ENCODE measurements around the gene EDAR. TPM values are rescaled to one million over a fixed set of nuclear protein-coding genes. Genes with fewer than 3 reads are reported as not detected.

EDAR gene
- polyA plus RNA-seq, 2 of the 4 experiments (the other 2 are of a cell fraction): 0.05 to 0.26 TPM

GRCh38 chr2:109005686-109006204, 16.7 kb upstream of the EDAR start:
- Histone ChIP-seq H3K9me3 (no peaks in the 10 kb centered on the region), H3K27ac (no peak overlapping the region), H3K4me3 (no peak overlapping the region), H3K4me2 (no peak overlapping the region), H3K4me1 (no peaks in the 10 kb centered on the region; the same call in 2 of the 3 replicates)
- 75% methylated on average over 20 of the region's 20 CpGs for WGBS (ENCODE audit: missing lambda C conversion rate)
- ATAC-seq: no peak
- CTCF ChIA-PET: interaction anchor here (3.1 kb wide), 1 partner anchor 77 kb away, joined by 10 read pairs; no protein-coding TSS in a partner anchor
- TF ChIP-seq ELK1 (IDR thresholded peaks at IDR 0.05; ENCODE audit: low read depth, low read length) (no peak), USF2 (IDR thresholded peaks at IDR 0.05) (peak; percentile 49; the same call in 1 of the 2 replicates)
- POLR2A ChIA-PET: no interaction called here
- FAIRE-seq: no peak
- DNase-seq (ENCODE audit: low read depth in 1 of 2, low spot score in 1 of 2): no peak

GRCh38 chr2:109001201-109001600, 12.2 kb upstream of the EDAR start:
- WGBS (ENCODE audit: missing lambda C conversion rate): 60% methylated on average over 3 of the region's 3 CpGs
- H3K27ac ChIP-seq: no peak overlapping the region
- no peak for ATAC-seq
- no peak for FAIRE-seq
- no peak overlapping the region for H3K4me2 ChIP-seq
- POLR2A ChIA-PET: no interaction called here
- CTCF ChIA-PET: interaction anchor here (0.8 to 3.0 kb wide), 9 partner anchors 8 to 508 kb away, joined by 3 to 18 read pairs (median 3); partner anchors contain the start of gene EDAR
- no peak for TF ChIP-seq POLR2A (IDR thresholded peaks at IDR 0.05; ENCODE audit: low read length)
- no peak for TF ChIP-seq HOXB13 (CRISPR knock-in tag; IDR thresholded peaks at IDR 0.05; ENCODE audit: low read depth)
- no peak for TF ChIP-seq HDAC2 (IDR thresholded peaks at IDR 0.05)
- no peak for TF ChIP-seq JUN (IDR thresholded peaks at IDR 0.05)
- no peak for TF ChIP-seq E2F6 (IDR thresholded peaks at IDR 0.05; ENCODE audit: borderline replicate concordance, low read depth)
- TF ChIP-seq ZSCAN20 (CRISPR knock-in tag; IDR thresholded peaks at IDR 0.05): no peak
- no peak for TF ChIP-seq NR3C1 (IDR thresholded peaks at IDR 0.05)
- TF ChIP-seq ZNF302 (CRISPR knock-in tag; IDR thresholded peaks at IDR 0.05): no peak
- no peak for TF ChIP-seq GATA3 (IDR thresholded peaks at IDR 0.05; ENCODE audit: borderline replicate concordance)
- TF ChIP-seq CHD4 (IDR thresholded peaks at IDR 0.05; ENCODE audit: borderline replicate concordance): no peak
- no peak for TF ChIP-seq EHMT2 (IDR thresholded peaks at IDR 0.05; ENCODE audit: low read depth)
- TF ChIP-seq CHD2 (IDR thresholded peaks at IDR 0.05; ENCODE audit: low read length, partially characterized antibody): no peak
- TF ChIP-seq HEYL (CRISPR knock-in tag; IDR thresholded peaks at IDR 0.05): no peak
- TF ChIP-seq RARB (CRISPR knock-in tag; IDR thresholded peaks at IDR 0.05): no peak
- TF ChIP-seq ELK1 (IDR thresholded peaks at IDR 0.05; ENCODE audit: low read depth, low read length): no peak
- no peak for TF ChIP-seq NPAS2 (CRISPR knock-in tag; IDR thresholded peaks at IDR 0.05; ENCODE audit: borderline replicate concordance)
- H3K9me3 ChIP-seq: no peaks in the 10 kb centered on the region
- H3K4me1 ChIP-seq: no peaks in the 10 kb centered on the region
- no peak for DNase-seq (ENCODE audit: low read depth in 1 of 2, low spot score in 1 of 2)
- no peak overlapping the region for H3K4me3 ChIP-seq

GRCh38 chr2:109000738-109001137, 11.7 kb upstream of the EDAR start:
- H3K27ac ChIP-seq: no peak overlapping the region
- FAIRE-seq (no peak), DNase-seq (ENCODE audit: low read depth in 1 of 2, low spot score in 1 of 2) (no peak), ATAC-seq (no peak)
- H3K4me1 ChIP-seq: no peaks in the 10 kb centered on the region
- TF ChIP-seq EP300 (IDR thresholded peaks at IDR 0.05): no peak
- no peak for TF ChIP-seq CEBPB (IDR thresholded peaks at IDR 0.05)
- TF ChIP-seq CBX2 (IDR thresholded peaks at IDR 0.05; ENCODE audit: borderline replicate concordance, low read depth): no peak
- no peak for TF ChIP-seq REST (IDR thresholded peaks at IDR 0.05)
- TF ChIP-seq NFE2L2 (conservative IDR thresholded peaks at IDR 0.05; ENCODE audit: low read length): no peak
- TF ChIP-seq ELK1 (IDR thresholded peaks at IDR 0.05; ENCODE audit: low read depth, low read length): no peak
- TF ChIP-seq TFCP2L1 (CRISPR knock-in tag; IDR thresholded peaks at IDR 0.05): no peak
- no peak for TF ChIP-seq BHLHE40 (IDR thresholded peaks at IDR 0.05; ENCODE audit: low read depth, low read length)
- no peak for TF ChIP-seq RCOR1 (IDR thresholded peaks at IDR 0.05; ENCODE audit: low read depth, low read length)
- TF ChIP-seq POLR2AphosphoS2 (conservative IDR thresholded peaks at IDR 0.05; ENCODE audit: low read length): no peak
- no peak for TF ChIP-seq NR3C1 (IDR thresholded peaks at IDR 0.05)
- H3K4me3 ChIP-seq: no peak overlapping the region
- no peaks in the 10 kb centered on the region for H3K9me3 ChIP-seq
- no peak overlapping the region for H3K4me2 ChIP-seq
- WGBS (ENCODE audit: missing lambda C conversion rate): 50% methylated on average over 4 of the region's 4 CpGs
- POLR2A ChIA-PET: no interaction called here
- CTCF ChIA-PET: interaction anchor here (0.8 to 3.0 kb wide), 8 partner anchors 7 to 509 kb away, joined by 3 to 18 read pairs (median 3); partner anchors contain the start of gene EDAR
